SK-N-SH treated with all-trans-retinoic acid at 6 μM for 48 hours (cell line): ENCODE measurements around the gene KLHDC8A.
"Not testable (repeated sequence)": the region's sequence is repeated elsewhere in the genome, so short reads cannot be mapped to it uniquely, and the experiment has no call there.

Source experiments
- ATAC-seq: fragments of 200-7000 bp; cut with Tn5 transposase; 3 replicates; pipeline ENCODE4 v1.9.1; 2020; ENCODE audit warnings: mild to moderate bottlenecking, moderate library complexity
- ARNTL ChIP-seq: fragments of 450-650 bp; formaldehyde crosslinking; IDR thresholded peaks from 2 replicates; pipeline ENCODE4 v1.5.0; 2020; ENCODE audit warnings: low read depth, mild to moderate bottlenecking, moderate library complexity, borderline replicate concordance
- BACH2 ChIP-seq: fragments of 250-450 bp; sonication (Bioruptor Pico); IDR thresholded peaks from 2 replicates; pipeline ENCODE4 v1.9.0; 2021; ENCODE audit warnings: mild to moderate bottlenecking, borderline replicate concordance
- CREB5 ChIP-seq: fragments of 250-450 bp; sonication (Bioruptor Pico); IDR thresholded peaks from 2 replicates; pipeline ENCODE4 v1.5.1; 2020; ENCODE audit warnings: low read depth, mild to moderate bottlenecking, moderate library complexity
- CSDC2 ChIP-seq: fragments of 250-450 bp; sonication (Bioruptor Pico); IDR thresholded peaks from 2 replicates; pipeline ENCODE4 v1.5.0; 2020; ENCODE audit warnings: mild to moderate bottlenecking, moderate library complexity
- ESRRG ChIP-seq: fragments of 250-450 bp; sonication (Bioruptor Pico); IDR thresholded peaks from 2 replicates; pipeline ENCODE4 v1.6.1; 2021; ENCODE audit warnings: mild to moderate bottlenecking
- GLIS3 ChIP-seq: fragments of 250-450 bp; sonication (Bioruptor Pico); IDR thresholded peaks from 2 replicates; pipeline ENCODE4 v1.5.0; 2020; ENCODE audit warnings: mild to moderate bottlenecking, moderate library complexity
- ISL1 ChIP-seq: fragments of 250-450 bp; sonication (Bioruptor Pico); IDR thresholded peaks from 2 replicates; pipeline ENCODE4 v2.1.2; 2022; ENCODE audit warnings: mild to moderate bottlenecking, moderate library complexity
- OSR1 ChIP-seq: fragments of 250-450 bp; sonication (Bioruptor Pico); IDR thresholded peaks from 2 replicates; pipeline ENCODE4 v1.8.0; 2022; ENCODE audit warnings: moderate library complexity, mild to moderate bottlenecking, inconsistent platforms
- PATZ1 ChIP-seq: fragments of 250-450 bp; sonication (Bioruptor Pico); IDR thresholded peaks from 2 replicates; pipeline ENCODE4 v1.8.0; 2020; ENCODE audit warnings: mild to moderate bottlenecking, moderate library complexity, borderline replicate concordance
- POU6F1 ChIP-seq: fragments of 250-450 bp; sonication (Bioruptor Pico); IDR thresholded peaks from 2 replicates; pipeline ENCODE4 v1.8.0; 2021; ENCODE audit warnings: low read depth, mild to moderate bottlenecking, moderate library complexity, borderline replicate concordance
- PPARA ChIP-seq: fragments of 250-450 bp; sonication (Bioruptor Pico); IDR thresholded peaks from 2 replicates; pipeline ENCODE4 v1.5.0; 2020; ENCODE audit warnings: mild to moderate bottlenecking, borderline replicate concordance
- RARB ChIP-seq: fragments of 250-450 bp; sonication (Bioruptor Pico); IDR thresholded peaks from 2 replicates; pipeline ENCODE4 v1.8.0; 2021; ENCODE audit warnings: mild to moderate bottlenecking, moderate library complexity
- SNAI2 ChIP-seq: fragments of 250-450 bp; sonication (Bioruptor Pico); IDR thresholded peaks from 2 replicates; pipeline ENCODE4 v1.5.0; 2020; ENCODE audit warnings: mild to moderate bottlenecking, moderate library complexity
- TCF4 ChIP-seq: fragments of 250-450 bp; sonication (Bioruptor Pico); IDR thresholded peaks from 2 replicates; pipeline ENCODE4 v1.8.0; 2021; ENCODE audit warnings: mild to moderate bottlenecking, moderate library complexity, borderline replicate concordance
- TOX ChIP-seq: fragments of 250-450 bp; sonication (Bioruptor Pico); IDR thresholded peaks from 2 replicates; pipeline ENCODE4 v1.8.0; 2021; ENCODE audit warnings: mild to moderate bottlenecking, moderate library complexity, borderline replicate concordance
- TSHZ2 ChIP-seq: fragments of 250-450 bp; sonication (Bioruptor Pico); IDR thresholded peaks from 2 replicates; pipeline ENCODE4 v1.5.0; 2020; ENCODE audit warnings: mild to moderate bottlenecking, moderate library complexity
- ZC3H10 ChIP-seq: fragments of 250-450 bp; sonication (Bioruptor Pico); IDR thresholded peaks from 2 replicates; pipeline ENCODE4 v1.5.1; 2021; ENCODE audit warnings: mild to moderate bottlenecking, moderate library complexity
- ZFP3 ChIP-seq: fragments of 250-450 bp; sonication (Bioruptor Pico); IDR thresholded peaks from 2 replicates; pipeline ENCODE4 v1.5.0; 2020; ENCODE audit warnings: mild to moderate bottlenecking, moderate library complexity
- ZFP30 ChIP-seq: fragments of 450-650 bp; formaldehyde crosslinking; IDR thresholded peaks from 2 replicates; pipeline ENCODE4 v1.5.0; 2022; ENCODE audit warnings: mild to moderate bottlenecking, moderate library complexity
- ZNF565 ChIP-seq: fragments of 450-650 bp; formaldehyde crosslinking; conservative IDR thresholded peaks from 2 replicates; pipeline ENCODE4 v1.5.0; 2020; ENCODE audit warnings: low read depth, mild to moderate bottlenecking, moderate library complexity
- ZNF8 ChIP-seq: fragments of 450-650 bp; formaldehyde crosslinking; IDR thresholded peaks from 2 replicates; pipeline ENCODE4 v1.5.0; 2020; ENCODE audit warnings: mild to moderate bottlenecking, moderate library complexity

The KLHDC8A gene

DNA sequence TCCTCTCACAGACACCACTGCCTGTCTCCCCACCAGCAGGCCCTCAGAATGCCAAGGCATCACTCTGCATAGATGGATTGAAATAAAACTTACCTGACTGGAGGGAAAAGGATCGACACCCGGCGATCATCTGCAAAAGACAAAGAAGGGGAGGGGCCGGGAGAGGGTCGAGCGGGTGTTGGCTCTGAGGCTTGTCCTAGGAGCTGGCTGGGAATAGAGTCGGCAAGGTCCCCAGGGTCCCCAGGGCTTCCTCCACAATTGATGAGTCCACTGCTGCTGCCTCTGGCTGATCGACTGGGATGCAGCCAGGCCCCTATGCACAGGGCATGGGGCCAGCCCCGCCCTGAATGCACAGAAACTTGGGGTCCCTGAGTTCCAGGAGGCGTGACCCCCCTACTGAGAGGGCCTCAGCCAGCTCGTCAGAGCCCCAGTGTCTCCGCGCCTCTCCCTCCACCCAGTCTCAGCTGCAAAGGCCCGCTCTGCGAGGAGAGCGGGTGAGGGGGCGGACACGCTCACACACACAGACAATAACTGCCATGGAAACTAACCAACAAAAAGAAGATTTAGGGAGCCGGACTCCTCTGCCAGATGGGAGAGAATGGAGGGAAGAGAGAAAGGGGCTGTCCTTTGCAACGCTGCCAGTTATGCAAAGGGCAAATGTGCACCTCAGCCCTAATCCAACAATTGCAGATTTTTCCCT is at the start of gene KLHDC8A:
KLHDC8A (minus strand) TSS at position 483 of the 700 bp plus-strand sequence. CDS start 13,318 bp downstream, outside the sequence.
- ATAC-seq = no peak
- TF ChIP-seq ZNF8 (CRISPR knock-in tag) (no peak), PATZ1 (CRISPR knock-in tag) (no peak), BACH2 (no peak), CSDC2 (no peak), PPARA (CRISPR knock-in tag) (no peak), OSR1 (no peak), ZNF565 (CRISPR knock-in tag) (no peak), ARNTL (CRISPR knock-in tag) (no peak), POU6F1 (CRISPR knock-in tag) (no peak), RARB (CRISPR knock-in tag) (no peak), ISL1 (CRISPR knock-in tag) (no peak), TCF4 (CRISPR knock-in tag) (no peak), TSHZ2 (CRISPR knock-in tag) (no peak)
- TF ChIP-seq, all 23 proteins: peak for 0

- ATAC-seq = not testable (repeated sequence)
Measured at GRCh38 chr1:205406252-205406651, 49.5 kb upstream of the KLHDC8A start.

DNA sequence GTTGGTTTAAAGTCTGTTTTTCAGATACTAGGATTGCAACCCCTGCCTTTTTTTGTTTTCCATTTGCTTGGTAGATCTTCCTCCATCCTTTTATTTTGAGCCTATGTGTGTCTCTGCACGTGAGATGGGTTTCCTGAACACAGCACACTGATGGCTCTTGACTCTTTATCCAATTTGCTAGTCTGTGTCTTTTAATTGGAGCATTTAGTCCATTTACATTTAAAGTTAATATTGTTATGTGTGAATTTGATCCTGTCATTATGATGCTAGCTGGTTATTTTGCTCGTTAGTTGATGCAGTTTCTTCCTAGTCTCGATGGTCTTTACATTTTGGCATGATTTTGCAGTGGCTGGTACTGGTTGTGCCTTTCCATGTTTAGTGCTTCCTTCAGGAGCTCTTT is 47.8 kb upstream of the KLHDC8A start:
- not testable (repeated sequence) for ATAC-seq

DNA sequence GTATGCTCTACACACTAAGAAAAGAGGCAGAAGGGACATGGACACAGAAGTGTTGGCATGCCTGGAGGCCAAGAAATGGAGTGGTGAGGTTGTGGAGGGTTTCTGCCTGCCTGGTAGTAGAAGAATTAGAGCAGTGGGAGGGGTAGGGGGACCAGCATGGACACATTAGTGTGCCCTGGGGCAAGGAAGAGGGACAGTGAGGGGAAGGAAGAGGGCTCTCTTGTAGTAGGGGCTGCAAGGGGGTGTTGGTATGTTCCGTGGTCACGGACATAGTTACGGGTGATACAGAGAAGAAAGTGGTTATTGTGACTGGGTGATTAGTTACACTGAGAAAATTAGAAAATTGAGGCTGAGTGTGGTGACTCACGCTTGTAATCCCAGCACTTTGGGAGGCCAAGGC is 41.9 kb upstream of the KLHDC8A start:
- ATAC-seq = no peak
- no peak for TF ChIP-seq ARNTL (CRISPR knock-in tag)
- no peak for TF ChIP-seq ESRRG (CRISPR knock-in tag)
- no peak for TF ChIP-seq ZC3H10
- no peak for TF ChIP-seq SNAI2 (CRISPR knock-in tag)
- no peak for TF ChIP-seq RARB (CRISPR knock-in tag)
- no peak for TF ChIP-seq PPARA (CRISPR knock-in tag)
- TF ChIP-seq ZFP3 (CRISPR knock-in tag) = no peak
- no peak for TF ChIP-seq CREB5 (CRISPR knock-in tag)
- no peak for TF ChIP-seq ISL1 (CRISPR knock-in tag)
- TF ChIP-seq TOX (CRISPR knock-in tag) = no peak
- no peak for TF ChIP-seq GLIS3 (CRISPR knock-in tag)
- no peak for TF ChIP-seq TSHZ2 (CRISPR knock-in tag)
- TF ChIP-seq TCF4 (CRISPR knock-in tag) = no peak
- TF ChIP-seq ZFP30 (CRISPR knock-in tag) = no peak
- no peak for TF ChIP-seq POU6F1 (CRISPR knock-in tag)
